ENCODE measurements around the gene ABLIM3. TPM values are rescaled to one million over a fixed set of nuclear protein-coding genes. Genes with fewer than 3 reads are reported as not detected.
"Not testable (repeated sequence)": the region's sequence is repeated elsewhere in the genome, so short reads cannot be mapped to it uniquely, and the experiment has no call there.

The ABLIM3 gene
- total RNA-seq, 4 donors from 2014 or later: 1.6 to 26.4 (median 5.7) TPM

- no peak for DNase-seq
These were observed 124.3 kb downstream of the ABLIM3 start for GRCh38 chr5:149265597-149265996.

GRCh38 chr5:149267241-149267973 is 126.1 kb downstream of the ABLIM3 start:
- no peak overlapping the region for H3K4me3 ChIP-seq
- no peaks in the 10 kb centered on the region for H3K27me3 ChIP-seq
- TF ChIP-seq POLR2A (IDR thresholded peaks at IDR 0.05) (no peak), CTCF (IDR thresholded peaks at IDR 0.05) (no peak)
- H3K4me1 ChIP-seq: peaks cover 0 to 12% (median 9%) of the 10 kb centered on the region in 4 donors
- no peak overlapping the region for H3K27ac ChIP-seq
- no peak for DNase-seq
- H3K36me3 ChIP-seq: no peaks in the 10 kb centered on the region
- peaks cover 0 to 15% (median 0%) of the 10 kb centered on the region in 4 donors for H3K9me3 ChIP-seq

More at GRCh38 chr5:149265597-149265996, 124.3 kb downstream of the ABLIM3 start:
- no peaks in the 10 kb centered on the region for H3K27me3 ChIP-seq
- TF ChIP-seq CTCF (IDR thresholded peaks at IDR 0.05): peak in 3 of 6 experiments; percentile 7 to 32 (median 21)
- TF ChIP-seq POLR2A (IDR thresholded peaks at IDR 0.05): no peak
- peaks cover 0 to 15% (median 0%) of the 10 kb centered on the region in 4 donors for H3K9me3 ChIP-seq
- no peaks in the 10 kb centered on the region for H3K4me1 ChIP-seq
- H3K4me3 ChIP-seq: no peak overlapping the region
- no peaks in the 10 kb centered on the region for H3K36me3 ChIP-seq
- no peak overlapping the region for H3K27ac ChIP-seq

GRCh38 chr5:149268928-149269557 is 127.8 kb downstream of the ABLIM3 start:
- TF ChIP-seq CTCF (IDR thresholded peaks at IDR 0.05): peak; percentile 40 to 83 (median 76)
- no peak for TF ChIP-seq POLR2A (IDR thresholded peaks at IDR 0.05)
- H3K9me3 ChIP-seq: peaks cover 0 to 15% (median 0%) of the 10 kb centered on the region in 4 donors
- no peak overlapping the region for H3K27ac ChIP-seq
- no peaks in the 10 kb centered on the region for H3K36me3 ChIP-seq
- H3K4me3 ChIP-seq: no peak overlapping the region
- no peaks in the 10 kb centered on the region for H3K27me3 ChIP-seq
- DNase-seq: no peak
- H3K4me1 ChIP-seq: peaks cover 0 to 12% (median 9%) of the 10 kb centered on the region in 4 donors

GRCh38 chr5:149271195-149271715 is 130.0 kb downstream of the ABLIM3 start:
- TF ChIP-seq CTCF (IDR thresholded peaks at IDR 0.05): no peak
- TF ChIP-seq POLR2A (IDR thresholded peaks at IDR 0.05): no peak
- peak overlapping the region in 3 of 4 donors; percentile 46 to 70 (median 67) for H3K27ac ChIP-seq
- H3K4me1 ChIP-seq: peaks cover 0 to 12% (median 9%) of the 10 kb centered on the region in 4 donors
- peaks cover 0 to 15% (median 0%) of the 10 kb centered on the region in 4 donors for H3K9me3 ChIP-seq
- no peak for DNase-seq
- no peaks in the 10 kb centered on the region for H3K36me3 ChIP-seq
- no peaks in the 10 kb centered on the region for H3K27me3 ChIP-seq
- peak overlapping the region; percentile 35 to 64 (median 54) for H3K4me3 ChIP-seq

GRCh38 chr5:149271716-149272563 is 130.6 kb downstream of the ABLIM3 start, which contains the start of gene AFAP1L1:
Gene AFAP1L1, plus strand, starts transcription at chr5:149271859. Its CDS starts 110 bp downstream, at chr5:149271969.
- DNase-seq: peak in 2 of 3 donors; percentile 53 to 63

GRCh38 chr5:149272781-149273180 is 131.5 kb downstream of the ABLIM3 start:
- Histone ChIP-seq H3K4me1 (peaks cover 0 to 12% (median 9%) of the 10 kb centered on the region in 4 donors), H3K27ac (peak overlapping the region in 1 of 4 donors; percentile 13), H3K4me3 (peak overlapping the region in 3 of 4 donors; percentile 35 to 64 (median 63)), H3K9me3 (peaks cover 0 to 15% (median 0%) of the 10 kb centered on the region in 4 donors)
- DNase-seq, H3K36me3 ChIP-seq, H3K27me3 ChIP-seq: not testable (repeated sequence)

More at GRCh38 chr5:149271716-149272563, 130.6 kb downstream of the ABLIM3 start, which contains the start of gene AFAP1L1:
- H3K4me3 ChIP-seq: peak within 1 kb of the TSS; percentile 35 to 64 (median 54)
- peaks cover 0 to 12% (median 9%) of the 10 kb centered on the region in 4 donors for H3K4me1 ChIP-seq
- no peaks in the 10 kb centered on the region for H3K27me3 ChIP-seq
- peak within 1 kb of the TSS; percentile 46 to 70 (median 56) for H3K27ac ChIP-seq
- TF ChIP-seq POLR2A (IDR thresholded peaks at IDR 0.05): no peak
- no peak for TF ChIP-seq CTCF (IDR thresholded peaks at IDR 0.05)
- H3K36me3 ChIP-seq: no peaks in the 10 kb centered on the region
- peaks cover 0 to 15% (median 0%) of the 10 kb centered on the region in 4 donors for H3K9me3 ChIP-seq

Data from Peyer's patch (tissue), 4 donors.